HEK293 (cell line): ENCODE data around the gene BCR.
A peak's percentile ranks its signal among the peaks of the same experiment; 100 is the strongest.

Experiments used
- CTCF ChIA-PET: fragments of 350-600 bp; formaldehyde crosslinking; extraction: SDS; loops from one replicate; lab custom pipeline; 2021; ENCODE audit warnings: antibody characterized with exemption; lab: Yijun Ruan, JAX
- POLR2A ChIA-PET: fragments of 300-600 bp; formaldehyde crosslinking; extraction: SDS; loops from one replicate; lab custom pipeline; 2020; ENCODE audit warnings: antibody characterized with exemption, inconsistent platforms; lab: Yijun Ruan, JAX
- H3K27ac ChIP-seq: fragments of 200-500 bp; sonication (Bioruptor generic); 2 replicates; pipeline ENCODE4 v1.5.1; 2014; ENCODE audit warnings: low read depth, low read length, control low read depth, inconsistent platforms; ENCODE audit errors: extremely low read depth
- H3K36me3 ChIP-seq, 2 experiments: fragments of 200-500 bp in 1 of 2; sonication (Bioruptor generic) in 1 of 2; 1 replicate in 1 of 2; 2 replicates in 1 of 2; pipeline ENCODE4 v1.5.1; 2014 to 2017; ENCODE audit warnings: inconsistent platforms in 2 of 2, low read length in 2 of 2; ENCODE audit not compliant: control insufficient read depth in 2 of 2, insufficient read depth in 1 of 2
- H3K4me1 ChIP-seq: fragments of 200-500 bp; sonication (Bioruptor generic); 2 replicates; pipeline ENCODE4 v1.5.1; 2014; ENCODE audit warnings: mild to moderate bottlenecking, low read length, inconsistent platforms; ENCODE audit not compliant: control insufficient read depth, insufficient read depth
- H3K4me3 ChIP-seq: 2 replicates; pipeline ENCODE4 v1.5.1; 2011; ENCODE audit warnings: low read depth, mild to moderate bottlenecking, control low read depth, low read length, moderate library complexity
- H3K9me3 ChIP-seq: fragments of 200-500 bp; sonication (Bioruptor generic); 2 replicates; pipeline ENCODE4 v1.5.1; 2014; ENCODE audit warnings: low read depth, low read length, inconsistent platforms; ENCODE audit not compliant: control insufficient read depth, insufficient read depth
- PRDM4 ChIP-seq: fragments of 450-650 bp; formaldehyde crosslinking; IDR thresholded peaks from 2 replicates; pipeline ENCODE4 v1.5.1; 2017; ENCODE audit warnings: missing biosample characterization, missing genetic modification characterization
- ZBTB44 ChIP-seq: fragments of 450-650 bp; IDR thresholded peaks from 2 replicates; pipeline ENCODE4 v1.5.1; 2018; ENCODE audit warnings: missing biosample characterization, mild to moderate bottlenecking, missing genetic modification characterization
- ZFHX2 ChIP-seq: fragments of 450-650 bp; formaldehyde crosslinking; conservative IDR thresholded peaks from 2 replicates; pipeline ENCODE4 v1.5.1; 2016; ENCODE audit warnings: missing biosample characterization, missing genetic modification characterization
- ZNF184 ChIP-seq: fragments of 450-650 bp; IDR thresholded peaks from 2 replicates; pipeline ENCODE4 v1.5.1; 2018; ENCODE audit warnings: missing biosample characterization, mild to moderate bottlenecking, missing genetic modification characterization
- ZNF311 ChIP-seq: fragments of 450-650 bp; formaldehyde crosslinking; IDR thresholded peaks from 2 replicates; pipeline ENCODE4 v1.5.1; 2017; ENCODE audit warnings: missing biosample characterization, missing genetic modification characterization, borderline replicate concordance
- ZNF404 ChIP-seq: fragments of 450-650 bp; formaldehyde crosslinking; IDR thresholded peaks from 2 replicates; pipeline ENCODE4 v1.5.1; 2017; ENCODE audit warnings: missing biosample characterization, missing genetic modification characterization
- ZNF626 ChIP-seq: fragments of 450-650 bp; sonication (Bioruptor Pico); formaldehyde crosslinking; IDR thresholded peaks from 2 replicates; pipeline ENCODE4 v1.5.1; 2018; ENCODE audit warnings: missing biosample characterization, missing genetic modification characterization, inconsistent platforms
- ZNF629 ChIP-seq: fragments of 450-650 bp; formaldehyde crosslinking; IDR thresholded peaks from 2 replicates; pipeline ENCODE4 v1.5.1; 2017; ENCODE audit warnings: missing biosample characterization, missing genetic modification characterization
- ZXDB ChIP-seq: fragments of 450-650 bp; formaldehyde crosslinking; IDR thresholded peaks from 2 replicates; pipeline ENCODE4 v1.5.1; 2016; ENCODE audit warnings: missing biosample characterization, missing genetic modification characterization
- TF ChIP-seq, protein P1 (sequence below): fragments of 450-650 bp; formaldehyde crosslinking; IDR thresholded peaks from 2 replicates; pipeline ENCODE4 v1.5.0; 2017; ENCODE audit warnings: missing biosample characterization, missing genetic modification characterization, borderline replicate concordance
- TF ChIP-seq, protein P2 (sequence below): fragments of 450-650 bp; formaldehyde crosslinking; IDR thresholded peaks from 2 replicates; pipeline ENCODE4 v1.5.1; 2016; ENCODE audit warnings: missing biosample characterization, missing genetic modification characterization
- TF ChIP-seq, protein P3 (sequence below): fragments of 450-650 bp; formaldehyde crosslinking; IDR thresholded peaks from 2 replicates; pipeline ENCODE4 v1.5.1; 2016; ENCODE audit warnings: missing biosample characterization, missing genetic modification characterization, borderline replicate concordance

BCR gene

DNA sequence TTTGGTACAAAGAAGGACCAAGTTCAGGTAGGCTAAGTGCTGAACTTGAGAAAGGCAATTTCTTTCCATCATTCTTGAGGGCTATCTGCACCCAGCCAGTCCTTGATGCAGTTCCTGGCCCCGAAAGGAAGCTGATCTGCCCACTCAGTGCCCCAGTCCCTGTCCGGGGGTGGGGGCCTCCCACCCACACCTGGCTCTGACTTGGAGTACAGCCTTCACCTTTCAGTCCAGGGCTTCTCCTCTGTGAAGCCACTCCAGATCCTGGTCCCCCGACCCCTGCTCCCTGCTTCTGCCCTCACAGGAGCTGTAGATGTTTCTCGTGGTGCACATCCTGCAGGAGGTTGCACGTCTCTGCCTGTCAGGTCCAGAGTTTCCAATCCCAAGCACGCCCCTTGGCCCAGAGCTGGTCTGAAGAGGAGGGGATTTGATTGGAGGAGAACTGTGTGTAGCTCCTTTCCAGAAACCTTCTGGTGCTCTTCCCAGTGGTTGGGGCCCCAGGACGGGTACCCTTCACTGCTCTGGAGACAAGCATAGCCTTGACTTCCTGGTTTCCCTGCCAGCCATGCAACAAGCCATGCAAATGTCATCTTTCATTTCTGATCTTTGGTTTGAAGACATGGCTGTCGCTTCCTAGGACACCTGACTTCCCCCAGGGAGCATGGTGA, 75.3 kb downstream of the BCR start (continued):
- TF ChIP-seq ZFHX2 (tag by site-specific recombination) (peak; percentile 71), ZBTB44 (tag by site-specific recombination) (no peak), ZNF404 (no peak), PRDM4 (tag by site-specific recombination) (no peak)
- TF ChIP-seq, protein P1, sequence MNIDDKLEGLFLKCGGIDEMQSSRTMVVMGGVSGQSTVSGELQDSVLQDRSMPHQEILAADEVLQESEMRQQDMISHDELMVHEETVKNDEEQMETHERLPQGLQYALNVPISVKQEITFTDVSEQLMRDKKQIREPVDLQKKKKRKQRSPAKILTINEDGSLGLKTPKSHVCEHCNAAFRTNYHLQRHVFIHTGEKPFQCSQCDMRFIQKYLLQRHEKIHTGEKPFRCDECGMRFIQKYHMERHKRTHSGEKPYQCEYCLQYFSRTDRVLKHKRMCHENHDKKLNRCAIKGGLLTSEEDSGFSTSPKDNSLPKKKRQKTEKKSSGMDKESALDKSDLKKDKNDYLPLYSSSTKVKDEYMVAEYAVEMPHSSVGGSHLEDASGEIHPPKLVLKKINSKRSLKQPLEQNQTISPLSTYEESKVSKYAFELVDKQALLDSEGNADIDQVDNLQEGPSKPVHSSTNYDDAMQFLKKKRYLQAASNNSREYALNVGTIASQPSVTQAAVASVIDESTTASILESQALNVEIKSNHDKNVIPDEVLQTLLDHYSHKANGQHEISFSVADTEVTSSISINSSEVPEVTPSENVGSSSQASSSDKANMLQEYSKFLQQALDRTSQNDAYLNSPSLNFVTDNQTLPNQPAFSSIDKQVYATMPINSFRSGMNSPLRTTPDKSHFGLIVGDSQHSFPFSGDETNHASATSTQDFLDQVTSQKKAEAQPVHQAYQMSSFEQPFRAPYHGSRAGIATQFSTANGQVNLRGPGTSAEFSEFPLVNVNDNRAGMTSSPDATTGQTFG (tag by site-specific recombination) = no peak

DNA sequence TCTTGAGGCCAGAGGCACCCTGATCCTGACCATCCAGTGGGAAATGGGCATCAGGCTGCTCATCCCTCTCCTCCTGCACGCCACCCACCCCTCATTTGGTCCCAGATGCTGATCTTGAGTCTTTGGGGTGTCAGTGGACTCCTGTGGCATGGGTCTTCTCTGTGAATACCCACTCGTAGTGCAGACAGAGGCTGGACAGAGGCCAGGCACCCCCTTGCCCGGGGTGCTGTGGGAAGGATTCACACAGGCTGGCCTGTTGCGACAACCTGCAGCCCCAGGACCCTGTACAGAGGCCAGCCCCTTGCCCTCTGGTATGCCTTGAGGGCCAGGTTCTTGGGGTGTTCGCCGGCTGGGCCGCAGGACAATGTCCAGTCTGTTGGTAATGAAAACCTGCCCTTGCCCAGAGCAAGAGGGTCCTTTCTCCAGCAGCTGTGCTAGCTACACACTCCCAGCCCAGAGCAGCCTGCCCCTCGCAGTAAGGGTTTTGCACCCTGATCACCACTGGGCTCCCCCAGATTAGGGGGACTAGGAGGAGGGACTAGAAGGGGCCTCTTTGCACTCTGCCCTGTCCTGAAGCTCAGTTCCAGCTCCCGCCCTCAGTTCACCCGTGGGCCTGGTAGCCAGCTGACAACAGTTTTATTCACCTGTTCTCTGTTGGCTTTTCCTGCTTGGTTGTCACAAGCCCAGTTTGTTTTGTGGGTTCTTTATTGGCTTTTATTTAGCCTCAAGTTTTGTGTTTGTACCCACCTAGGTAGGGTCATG, 76.0 kb downstream of the BCR start:
- TF ChIP-seq, protein P1 (tag by site-specific recombination) = no peak
- TF ChIP-seq, protein P2, sequence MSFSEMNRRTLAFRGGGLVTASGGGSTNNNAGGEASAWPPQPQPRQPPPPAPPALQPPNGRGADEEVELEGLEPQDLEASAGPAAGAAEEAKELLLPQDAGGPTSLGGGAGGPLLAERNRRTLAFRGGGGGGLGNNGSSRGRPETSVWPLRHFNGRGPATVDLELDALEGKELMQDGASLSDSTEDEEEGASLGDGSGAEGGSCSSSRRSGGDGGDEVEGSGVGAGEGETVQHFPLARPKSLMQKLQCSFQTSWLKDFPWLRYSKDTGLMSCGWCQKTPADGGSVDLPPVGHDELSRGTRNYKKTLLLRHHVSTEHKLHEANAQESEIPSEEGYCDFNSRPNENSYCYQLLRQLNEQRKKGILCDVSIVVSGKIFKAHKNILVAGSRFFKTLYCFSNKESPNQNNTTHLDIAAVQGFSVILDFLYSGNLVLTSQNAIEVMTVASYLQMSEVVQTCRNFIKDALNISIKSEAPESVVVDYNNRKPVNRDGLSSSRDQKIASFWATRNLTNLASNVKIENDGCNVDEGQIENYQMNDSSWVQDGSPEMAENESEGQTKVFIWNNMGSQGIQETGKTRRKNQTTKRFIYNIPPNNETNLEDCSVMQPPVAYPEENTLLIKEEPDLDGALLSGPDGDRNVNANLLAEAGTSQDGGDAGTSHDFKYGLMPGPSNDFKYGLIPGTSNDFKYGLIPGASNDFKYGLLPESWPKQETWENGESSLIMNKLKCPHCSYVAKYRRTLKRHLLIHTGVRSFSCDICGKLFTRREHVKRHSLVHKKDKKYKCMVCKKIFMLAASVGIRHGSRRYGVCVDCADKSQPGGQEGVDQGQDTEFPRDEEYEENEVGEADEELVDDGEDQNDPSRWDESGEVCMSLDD = no peak
- TF ChIP-seq, protein P3, sequence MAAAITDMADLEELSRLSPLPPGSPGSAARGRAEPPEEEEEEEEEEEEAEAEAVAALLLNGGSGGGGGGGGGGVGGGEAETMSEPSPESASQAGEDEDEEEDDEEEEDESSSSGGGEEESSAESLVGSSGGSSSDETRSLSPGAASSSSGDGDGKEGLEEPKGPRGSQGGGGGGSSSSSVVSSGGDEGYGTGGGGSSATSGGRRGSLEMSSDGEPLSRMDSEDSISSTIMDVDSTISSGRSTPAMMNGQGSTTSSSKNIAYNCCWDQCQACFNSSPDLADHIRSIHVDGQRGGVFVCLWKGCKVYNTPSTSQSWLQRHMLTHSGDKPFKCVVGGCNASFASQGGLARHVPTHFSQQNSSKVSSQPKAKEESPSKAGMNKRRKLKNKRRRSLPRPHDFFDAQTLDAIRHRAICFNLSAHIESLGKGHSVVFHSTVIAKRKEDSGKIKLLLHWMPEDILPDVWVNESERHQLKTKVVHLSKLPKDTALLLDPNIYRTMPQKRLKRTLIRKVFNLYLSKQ = no peak
- TF ChIP-seq ZXDB = no peak
- no peak for TF ChIP-seq ZNF629 (tag by site-specific recombination)
- no peak for TF ChIP-seq ZNF311 (tag by site-specific recombination)
- no peak for TF ChIP-seq ZNF184 (tag by site-specific recombination)
- no peak for TF ChIP-seq ZNF626
- TF ChIP-seq, all 188 proteins: peak for 0
- Histone ChIP-seq H3K4me3 (no peak overlapping the region), H3K4me1 (no peaks in the 10 kb centered on the region), H3K9me3 (no peaks in the 10 kb centered on the region), H3K27ac (no peak overlapping the region), H3K36me3 (peaks cover 0 to 79% of the 10 kb centered on the region in 2 experiments; a peak in 1 of 3 replicates)
- POLR2A ChIA-PET = no interaction called here
- CTCF ChIA-PET = no interaction called here
